DND-41 (cell line): ENCODE results near the gene MRPL49.

Experiments
- EZH2 ChIP-seq: IDR thresholded peaks from 3 replicates; pipeline ENCODE4 v1.6.1; 2012; ENCODE audit warnings: borderline replicate concordance, low read depth, mild to moderate bottlenecking, moderate library complexity, low read length, inconsistent platforms; ENCODE audit not compliant: severe bottlenecking
- TF ChIP-seq, protein P1 (sequence below): IDR thresholded peaks from 2 replicates; pipeline ENCODE4 v1.5.1; 2012; ENCODE audit warnings: borderline replicate concordance, low read length, moderate library complexity, mild to moderate bottlenecking; ENCODE audit not compliant: poor library complexity, severe bottlenecking; ENCODE audit errors: extremely low read depth

DNA sequence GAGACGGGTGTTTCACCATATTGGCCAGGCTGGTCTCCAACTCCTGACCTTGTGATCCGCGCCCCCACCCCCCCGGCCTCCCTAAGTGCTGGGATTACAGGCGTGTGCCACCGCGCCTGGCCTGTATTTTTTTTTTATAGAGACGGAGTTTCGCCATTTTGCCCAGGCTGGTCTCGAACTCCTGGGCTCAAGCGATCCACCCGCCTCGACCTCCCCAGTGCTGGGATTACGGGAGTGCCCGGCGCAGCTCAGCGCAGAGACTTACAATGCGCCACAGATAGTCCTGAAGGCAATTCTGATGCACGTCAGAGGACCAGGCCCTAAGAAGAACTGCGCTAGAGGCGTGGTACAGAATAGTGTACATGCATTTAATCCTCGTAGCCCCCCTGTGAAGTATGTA is 26.7 kb upstream of the MRPL49 start:
- TF ChIP-seq, protein P1, sequence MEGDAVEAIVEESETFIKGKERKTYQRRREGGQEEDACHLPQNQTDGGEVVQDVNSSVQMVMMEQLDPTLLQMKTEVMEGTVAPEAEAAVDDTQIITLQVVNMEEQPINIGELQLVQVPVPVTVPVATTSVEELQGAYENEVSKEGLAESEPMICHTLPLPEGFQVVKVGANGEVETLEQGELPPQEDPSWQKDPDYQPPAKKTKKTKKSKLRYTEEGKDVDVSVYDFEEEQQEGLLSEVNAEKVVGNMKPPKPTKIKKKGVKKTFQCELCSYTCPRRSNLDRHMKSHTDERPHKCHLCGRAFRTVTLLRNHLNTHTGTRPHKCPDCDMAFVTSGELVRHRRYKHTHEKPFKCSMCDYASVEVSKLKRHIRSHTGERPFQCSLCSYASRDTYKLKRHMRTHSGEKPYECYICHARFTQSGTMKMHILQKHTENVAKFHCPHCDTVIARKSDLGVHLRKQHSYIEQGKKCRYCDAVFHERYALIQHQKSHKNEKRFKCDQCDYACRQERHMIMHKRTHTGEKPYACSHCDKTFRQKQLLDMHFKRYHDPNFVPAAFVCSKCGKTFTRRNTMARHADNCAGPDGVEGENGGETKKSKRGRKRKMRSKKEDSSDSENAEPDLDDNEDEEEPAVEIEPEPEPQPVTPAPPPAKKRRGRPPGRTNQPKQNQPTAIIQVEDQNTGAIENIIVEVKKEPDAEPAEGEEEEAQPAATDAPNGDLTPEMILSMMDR, result no peak
- no peak for TF ChIP-seq EZH2
